ENCODE data around the gene FN1. TPM values are rescaled to one million over a fixed set of nuclear protein-coding genes. Genes with fewer than 3 reads are reported as not detected.
"Not testable (repeated sequence)": the region's sequence is repeated elsewhere in the genome, so short reads cannot be mapped to it uniquely, and the experiment has no call there.

The FN1 gene
- polyA plus RNA-seq, 4 donors: 468 to 543 (median 504) TPM

- no peak for DNase-seq (ENCODE audit: low read depth in 4 of 4, low spot score in 3 of 4)
These were observed 65.5 kb downstream of the FN1 start for GRCh38 chr2:215370112-215370965.

- no peak for DNase-seq (ENCODE audit: low read depth in 4 of 4, low spot score in 3 of 4)
These were observed 66.6 kb downstream of the FN1 start for GRCh38 chr2:215369181-215369760.

- no peak for DNase-seq (ENCODE audit: low read depth in 4 of 4, low spot score in 3 of 4)
These were observed 67.4 kb downstream of the FN1 start for GRCh38 chr2:215368493-215368809.

- DNase-seq (ENCODE audit: low read depth in 4 of 4, low spot score in 3 of 4): no peak
These were observed 68.0 kb downstream of the FN1 start for GRCh38 chr2:215367662-215368492.

GRCh38 chr2:215366440-215367032 is 69.3 kb downstream of the FN1 start:
- DNase-seq (ENCODE audit: low read depth in 4 of 4, low spot score in 3 of 4): no peak

GRCh38 chr2:215365184-215365658 is 70.6 kb downstream of the FN1 start:
- no peak for DNase-seq (ENCODE audit: low read depth in 4 of 4, low spot score in 3 of 4)

- DNase-seq (ENCODE audit: low read depth in 4 of 4, low spot score in 3 of 4): no peak
These were observed 71.4 kb downstream of the FN1 start for GRCh38 chr2:215364157-215365155.

GRCh38 chr2:215363461-215364156 is 72.3 kb downstream of the FN1 start:
- DNase-seq (ENCODE audit: low read depth in 4 of 4, low spot score in 3 of 4): no peak

- DNase-seq (ENCODE audit: low read depth in 4 of 4, low spot score in 3 of 4): no peak
These were observed 72.8 kb downstream of the FN1 start for GRCh38 chr2:215363039-215363438.

GRCh38 chr2:215362562-215362904 is 73.3 kb downstream of the FN1 start:
- no peak for DNase-seq (ENCODE audit: low read depth in 4 of 4, low spot score in 3 of 4)

GRCh38 chr2:215361876-215362561 is 73.8 kb downstream of the FN1 start:
- DNase-seq (ENCODE audit: low read depth in 4 of 4, low spot score in 3 of 4): no peak

- no peak for DNase-seq (ENCODE audit: low read depth in 4 of 4, low spot score in 3 of 4)
These were observed 74.5 kb downstream of the FN1 start for GRCh38 chr2:215361211-215361875.

GRCh38 chr2:215360596-215360995 is 75.3 kb downstream of the FN1 start:
- DNase-seq (ENCODE audit: low read depth in 4 of 4, low spot score in 3 of 4): no peak

GRCh38 chr2:215360059-215360458 is 75.8 kb downstream of the FN1 start:
- DNase-seq (ENCODE audit: low read depth in 4 of 4, low spot score in 3 of 4): not testable (repeated sequence)

GRCh38 chr2:215359576-215359922 is 76.3 kb downstream of the FN1 start:
- DNase-seq (ENCODE audit: low read depth in 4 of 4, low spot score in 3 of 4): no peak

- no peak for DNase-seq (ENCODE audit: low read depth in 4 of 4, low spot score in 3 of 4)
These were observed 76.8 kb downstream of the FN1 start for GRCh38 chr2:215358891-215359575.

GRCh38 chr2:215358312-215358845 is 77.5 kb downstream of the FN1 start:
- DNase-seq (ENCODE audit: low read depth in 4 of 4, low spot score in 3 of 4): no peak

Measured in right renal pelvis (tissue), 4 donors.